Endothelial cell of umbilical vein (primary cell): ENCODE results near the gene GPR139. TPM values are rescaled to one million over a fixed set of nuclear protein-coding genes. Genes with fewer than 3 reads are reported as not detected.

Experiments used
- BruUV-seq: library from RNA; stranded (reverse); fragments of 400-500 nt; replicated peaks from 2 replicates; lab custom pipeline; 2021; lab: Mats Ljungman, UMichigan
- CTCF ChIA-PET: fragments of 300-600, 350-600 bp; sonication (Branson Sonifier 250); formaldehyde crosslinking; loops from one replicate; lab custom pipeline; 2021; ENCODE audit warnings: antibody characterized with exemption, inconsistent platforms; lab: Charles Lee
- POLR2A ChIA-PET: fragments of 300-600, 350-600 bp; sonication (Branson Sonifier 250); formaldehyde crosslinking; loops from one replicate; lab custom pipeline; 2021; ENCODE audit warnings: antibody characterized with exemption, inconsistent platforms; lab: Charles Lee
- DNase-seq: peaks from one replicate; pipeline ENCODE4 v3.0.0-alpha.2; 2011; ENCODE audit warnings: low read depth, low spot score
- FAIRE-seq: peaks from 2 replicates; lab custom pipeline; 2011; peaks lifted over from hg19 to GRCh38; lab: Jason Lieb, UNC
- H2AFZ ChIP-seq: 2 replicates; pipeline ENCODE4 v1.6.0; 2012; ENCODE audit warnings: low read depth, low read length, control low read depth, inconsistent platforms
- H3K27ac ChIP-seq: 2 replicates; pipeline ENCODE4 v1.5.1; 2011; ENCODE audit warnings: low read depth, mild to moderate bottlenecking, control low read depth, low read length, moderate library complexity; ENCODE audit not compliant: insufficient read depth
- H3K27me3 ChIP-seq, 2 experiments: 2 replicates each; pipeline versions ENCODE4 v1.6.0 to v1.6.1; 2011; ENCODE audit warnings: low read length in 2 of 2, mixed read lengths in 1 of 2; ENCODE audit not compliant: control insufficient read depth in 2 of 2, insufficient read depth in 2 of 2
- H3K36me3 ChIP-seq, 2 experiments: 2 replicates in 1 of 2; 3 replicates in 1 of 2; pipeline ENCODE4 v1.5.1; 2011; ENCODE audit warnings: low read length in 2 of 2, mild to moderate bottlenecking in 1 of 2, moderate library complexity in 1 of 2; ENCODE audit not compliant: control insufficient read depth in 2 of 2, insufficient read depth in 2 of 2; ENCODE audit errors: extremely low read depth in 1 of 2
- H3K4me1 ChIP-seq: 3 replicates; pipeline ENCODE4 v1.5.1; 2011; ENCODE audit warnings: mild to moderate bottlenecking, low read length; ENCODE audit not compliant: control insufficient read depth, insufficient read depth; ENCODE audit errors: extremely low read depth
- H3K4me2 ChIP-seq: 2 replicates; pipeline ENCODE4 v1.6.1; 2011; ENCODE audit warnings: low read length, control low read depth, mixed read lengths; ENCODE audit not compliant: insufficient read depth
- H3K4me3 ChIP-seq, 3 experiments: fragments of 200-600 bp in 1 of 3; sonication (generic), shearing (Covaris generic) in 1 of 3; replicated peaks in 1 of 3; 2 replicates each; pipeline ENCODE4 v1.5.1; 2011 to 2016; ENCODE audit warnings: control low read depth in 3 of 3, low read length in 3 of 3, mild to moderate bottlenecking in 2 of 3, inconsistent platforms in 1 of 3, low read depth in 1 of 3, moderate library complexity in 1 of 3; ENCODE audit not compliant: insufficient read depth in 1 of 3
- H3K79me2 ChIP-seq: 2 replicates; pipeline ENCODE4 v1.6.0; 2012; ENCODE audit warnings: low read length, inconsistent platforms; ENCODE audit not compliant: control insufficient read depth, insufficient read depth
- H3K9ac ChIP-seq: replicated peaks from 2 replicates; pipeline ENCODE3; 2011; ENCODE audit warnings: low read length, control low read depth; ENCODE audit not compliant: insufficient read depth; ENCODE audit errors: extremely low read depth
- H3K9me1 ChIP-seq: replicated peaks from 3 replicates; pipeline ENCODE4 v1.6.0; 2011; ENCODE audit warnings: mild to moderate bottlenecking, low read length; ENCODE audit not compliant: control insufficient read depth, insufficient read depth; ENCODE audit errors: extremely low read depth
- H3K9me3 ChIP-seq: replicated peaks from 2 replicates; pipeline ENCODE4 v1.5.1; 2012; ENCODE audit warnings: low read length, inconsistent platforms; ENCODE audit not compliant: control insufficient read depth, insufficient read depth
- H4K20me1 ChIP-seq: replicated peaks from 2 replicates; pipeline ENCODE3; 2011; ENCODE audit warnings: mild to moderate bottlenecking, low read length; ENCODE audit not compliant: control insufficient read depth, insufficient read depth; ENCODE audit errors: extremely low read depth
- CTCF ChIP-seq, 2 donors: IDR thresholded peaks; 1 replicate in 1 of 2; 2 replicates in 1 of 2; pipeline ENCODE4 v1.5.1; 2011; ENCODE audit warnings: low read length in 2 of 2, mild to moderate bottlenecking in 2 of 2, moderate library complexity in 2 of 2, control low read depth in 1 of 2, inconsistent platforms in 1 of 2, low read depth in 1 of 2; ENCODE audit not compliant: insufficient read depth in 1 of 2; ENCODE audit errors: extremely low read depth in 1 of 2
- EZH2 ChIP-seq: IDR thresholded peaks from 2 replicates; pipeline ENCODE4 v1.6.1; 2012; ENCODE audit warnings: borderline replicate concordance, low read depth, mild to moderate bottlenecking, moderate library complexity, low read length, inconsistent platforms; ENCODE audit not compliant: severe bottlenecking
- FOS ChIP-seq: IDR thresholded peaks from 2 replicates; pipeline ENCODE4 v1.6.1; 2011; ENCODE audit warnings: mild to moderate bottlenecking, low read length, moderate library complexity, borderline replicate concordance; ENCODE audit not compliant: insufficient read depth
- GATA2 ChIP-seq: IDR thresholded peaks from 2 replicates; pipeline ENCODE4 v1.7.0; 2011; ENCODE audit warnings: low read depth, mild to moderate bottlenecking, moderate library complexity, mixed read lengths, low read length; ENCODE audit not compliant: insufficient read length, insufficient read depth
- JUN ChIP-seq: IDR thresholded peaks from 2 replicates; pipeline ENCODE4 v1.6.1; 2011; ENCODE audit warnings: borderline replicate concordance, low read depth; ENCODE audit not compliant: insufficient read length, insufficient read depth
- MAX ChIP-seq: IDR thresholded peaks from 2 replicates; pipeline ENCODE4 v1.6.1; 2011; ENCODE audit not compliant: insufficient read depth, insufficient read length
- MYC ChIP-seq: IDR thresholded peaks from one replicate; pipeline ENCODE4 v1.6.1; 2011; ENCODE audit warnings: mild to moderate bottlenecking, low read depth, low read length
- POLR2A ChIP-seq: IDR thresholded peaks from 2 replicates; pipeline ENCODE4 v1.6.1; 2012; ENCODE audit warnings: low read depth, mild to moderate bottlenecking, control low read depth, low read length
- POLR2AphosphoS5 ChIP-seq: IDR thresholded peaks from 2 replicates; pipeline ENCODE4 v1.6.1; 2012; ENCODE audit warnings: low read depth, mild to moderate bottlenecking, control low read depth, low read length, moderate library complexity; ENCODE audit not compliant: insufficient read depth
- dilution Hi-C: fragments of 300-500 bp; cut with MboI; formaldehyde crosslinking; loops from one replicate; pipeline ENCODE4 v1.15.0; 2019; ENCODE audit warnings: low sequenced_read_pairs; ENCODE audit not compliant: extremely low pct_ligation_motif_present
- intact Hi-C: fragments of 100-400 bp; cut with micrococcal nuclease; formaldehyde crosslinking; loops from one replicate; pipeline ENCODE4 v1.10.0; 2022
- polyA plus RNA-seq, 4 experiments: library from polyadenylated mRNA; depleted of rRNA in 3 of 4; stranded (reverse) in 3 of 4; unstranded in 1 of 4; fragments of >200 nt; gene quantifications; 2 replicates each; pipeline versions ENCODE4 v1.2.1 to v1.2.3, GENCODE V29; 2011 to 2012; ENCODE audit warnings: missing spikeins in 1 of 4
- total RNA-seq: library from RNA; stranded (reverse); gene quantifications from 2 replicates; pipeline ENCODE4 v1.2.3, GENCODE V29; 2021

The GPR139 gene
- total and polyA plus RNA-seq, 2 donors (not counting 3 experiments of a cell fraction or from before 2014, with no cell fraction given) = not detected

- H3K27me3 ChIP-seq = no peaks in the 10 kb centered on the region
- FAIRE-seq = no peak
Measured at GRCh38 chr16:20020083-20020482, 53.6 kb downstream of the GPR139 start.

More at GRCh38 chr16:20020083-20020482, 53.6 kb downstream of the GPR139 start:
- ChIA-PET CTCF (no interaction called here), POLR2A (no interaction called here)
- H2AFZ ChIP-seq = no peak overlapping the region
- H3K9me1 ChIP-seq = no peaks in the 10 kb centered on the region
- H3K27ac ChIP-seq = no peak overlapping the region
- no peaks in the 10 kb centered on the region for H3K36me3 ChIP-seq
- intact Hi-C loops = no loop called here
- H3K4me2 ChIP-seq = no peak overlapping the region
- H3K79me2 ChIP-seq = no peaks in the 10 kb centered on the region
- H3K4me1 ChIP-seq = no peaks in the 10 kb centered on the region
- BruUV-seq = no TSS peak
- no peaks in the 10 kb centered on the region for H3K9me3 ChIP-seq
- no peaks in the 10 kb centered on the region for H4K20me1 ChIP-seq
- TF ChIP-seq MYC (no peak), FOS (no peak), GATA2 (no peak), CTCF (IDR thresholded peaks at IDR 0.05; ENCODE audit: extremely low read depth in 1 of 2, insufficient read depth in 1 of 2, low read depth in 1 of 2, low read length in 2 of 2) (no peak), POLR2A (no peak), MAX (no peak), EZH2 (no peak), JUN (no peak), POLR2AphosphoS5 (no peak)
- DNase-seq = no peak
- H3K9ac ChIP-seq = no peak overlapping the region
- dilution Hi-C loops = no loop called here
- H3K4me3 ChIP-seq = no peak overlapping the region
